Measurements from ENCODE around the gene GLRX5.

GLRX5 gene

DNA sequence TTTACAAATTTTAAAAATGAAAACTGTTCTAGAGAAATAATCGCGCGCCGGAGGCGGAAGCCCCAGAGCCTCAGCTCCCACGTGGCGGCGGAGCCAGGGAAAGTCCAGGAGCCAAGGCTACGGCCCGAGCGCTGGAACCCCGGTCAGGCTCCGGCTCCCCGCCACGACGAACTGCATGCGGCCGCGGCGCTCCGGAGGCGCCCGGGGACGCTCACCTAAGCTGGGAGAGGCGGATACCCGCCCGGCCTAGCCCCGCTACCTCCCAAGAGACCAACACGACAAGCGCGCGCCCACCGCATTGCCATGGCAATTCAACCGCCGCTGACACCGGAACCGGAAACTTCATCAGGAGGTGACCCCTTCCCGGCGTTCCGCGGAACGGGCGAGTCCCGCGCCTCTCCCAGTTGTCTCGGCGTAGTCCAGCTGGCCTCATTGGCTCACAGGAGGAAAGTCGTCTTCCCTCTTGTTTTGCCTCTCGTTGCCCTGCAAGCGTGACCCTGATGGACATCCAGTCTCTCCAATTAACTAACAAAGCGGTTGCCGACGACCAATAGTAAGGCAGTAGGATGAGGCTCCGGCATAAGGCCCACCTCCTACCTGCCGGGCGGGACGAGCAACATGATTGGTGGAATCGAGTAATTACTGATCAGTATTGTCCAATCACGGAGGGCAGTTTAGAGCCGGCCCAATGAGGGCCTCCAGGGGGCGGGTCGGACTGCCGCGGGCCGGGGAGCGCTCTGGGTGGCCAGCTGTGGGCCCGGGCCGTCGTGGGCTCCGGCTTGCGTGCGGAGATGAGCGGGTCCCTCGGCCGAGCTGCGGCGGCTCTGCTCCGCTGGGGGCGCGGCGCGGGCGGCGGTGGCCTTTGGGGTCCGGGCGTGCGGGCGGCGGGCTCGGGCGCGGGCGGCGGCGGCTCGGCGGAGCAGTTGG is at the start of gene GLRX5:
Gene GLRX5, plus strand, starts transcription at position 752 of the 927 bp plus-strand sequence. Its CDS starts 40 bp downstream, at position 792.
- peak; percentile 95 to 100 for DNase-seq

DNA sequence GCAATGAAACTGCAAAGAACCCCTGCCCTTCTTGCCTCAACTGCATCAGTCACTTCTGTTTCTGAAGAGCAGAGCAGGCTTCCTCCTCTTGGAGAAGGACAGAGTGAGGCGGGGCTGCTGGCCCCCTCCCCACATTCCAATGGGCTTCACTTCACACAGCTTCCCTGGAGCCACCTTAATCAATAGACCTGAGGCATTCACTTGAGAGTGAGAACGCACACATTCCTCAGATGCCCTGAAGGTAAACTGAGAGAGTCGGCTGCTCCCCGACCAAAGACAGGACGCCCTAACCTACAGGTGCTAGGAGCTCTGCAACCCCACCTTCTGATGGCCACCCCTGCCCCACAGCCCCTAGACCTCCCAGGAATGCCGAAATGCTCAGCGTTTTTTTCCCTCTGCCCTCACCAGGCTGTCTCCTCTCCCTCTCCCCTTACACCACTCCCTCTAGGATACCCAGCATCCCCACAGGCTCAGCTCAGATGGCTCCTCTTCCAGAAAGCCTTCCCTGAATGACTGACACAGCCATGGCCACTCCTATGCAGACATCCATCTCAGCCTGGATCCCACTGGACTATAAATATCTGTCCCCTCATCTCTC is 49.5 kb upstream of the GLRX5 start:
- no peak for DNase-seq

- DNase-seq = no peak
These were observed 47.8 kb upstream of the GLRX5 start for GRCh38 chr14:95486875-95487668.

GRCh38 chr14:95487669-95488084 is 47.2 kb upstream of the GLRX5 start:
- DNase-seq = no peak

- no peak for DNase-seq
These were observed 46.3 kb upstream of the GLRX5 start for GRCh38 chr14:95488376-95489213.

GRCh38 chr14:95489214-95490137 is 45.4 kb upstream of the GLRX5 start:
- no peak for DNase-seq

DNA sequence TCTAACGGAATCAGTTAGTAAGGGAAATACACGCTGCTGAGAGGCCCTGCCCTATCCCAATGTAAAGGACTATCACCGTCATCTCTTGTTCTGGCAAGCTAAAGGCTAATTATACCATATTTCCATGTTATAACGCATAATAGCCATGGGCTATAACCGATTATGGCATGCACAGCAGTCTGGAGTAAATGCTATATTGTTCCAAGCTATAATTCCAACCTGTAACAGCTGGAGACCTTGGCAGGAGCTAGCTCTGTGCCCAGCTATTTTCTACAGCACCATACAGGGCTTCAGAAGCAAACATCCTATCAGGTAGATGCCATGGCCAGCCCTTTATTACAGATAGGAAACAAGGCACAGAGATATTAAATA is 44.7 kb upstream of the GLRX5 start:
- no peak for DNase-seq

DNA sequence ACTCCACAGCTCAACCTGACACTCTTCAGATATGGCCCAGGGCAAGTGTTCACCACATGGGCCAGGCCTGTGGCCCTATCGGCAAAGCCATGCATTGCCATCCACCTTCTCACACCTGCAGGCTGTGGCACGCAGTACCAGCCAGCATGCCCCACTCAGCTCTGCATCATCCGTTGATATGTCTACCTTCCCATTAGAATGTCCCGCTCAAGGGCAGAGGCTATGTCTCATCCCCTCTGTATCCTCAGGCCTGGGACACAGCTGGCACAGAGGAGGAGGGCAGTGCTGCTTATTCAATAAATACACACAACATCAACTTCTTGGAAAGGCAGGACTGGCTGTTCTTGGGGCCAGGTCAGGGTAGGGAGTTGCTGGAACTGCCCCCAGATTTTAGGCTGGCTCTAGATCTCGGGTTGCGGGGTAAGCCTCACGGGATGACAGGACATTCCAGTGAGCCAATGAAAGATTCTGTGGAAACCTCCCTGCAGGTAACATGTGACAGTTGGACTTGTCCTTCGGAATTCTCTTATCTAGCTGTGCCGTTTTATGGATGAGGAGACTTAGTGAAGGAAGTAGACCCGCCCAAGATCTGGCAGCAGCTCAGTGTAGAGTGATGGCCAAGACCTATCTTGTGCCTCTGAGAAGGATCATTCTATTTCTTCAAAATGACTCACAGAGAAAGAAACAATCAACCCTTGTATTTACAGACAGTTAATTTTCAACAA is 44.0 kb upstream of the GLRX5 start:
- no peak for DNase-seq

GRCh38 chr14:95491936-95492608 is 42.8 kb upstream of the GLRX5 start:
- DNase-seq = no peak

DNA sequence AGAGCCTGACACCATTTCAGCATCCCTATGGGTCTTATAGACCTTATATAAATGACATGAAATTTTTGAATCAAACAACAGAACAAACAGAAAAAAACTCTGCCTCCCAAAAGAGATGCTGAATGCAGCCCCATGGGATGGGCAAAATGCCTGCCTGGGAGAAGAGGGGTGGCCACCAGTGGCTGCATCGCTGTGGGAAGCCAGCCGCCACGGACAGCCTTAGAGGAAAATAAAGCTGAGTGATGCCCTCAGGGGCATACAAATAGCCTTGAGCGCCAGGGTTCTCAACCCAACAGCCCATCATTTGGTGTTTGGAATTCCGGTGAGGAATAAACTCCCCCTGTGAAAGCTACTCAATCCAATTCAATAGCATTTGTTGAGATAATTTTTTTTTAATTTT is 41.3 kb upstream of the GLRX5 start:
- DNase-seq = no peak

GRCh38 chr14:95493976-95494375 is 40.9 kb upstream of the GLRX5 start:
- no peak for DNase-seq

DNA sequence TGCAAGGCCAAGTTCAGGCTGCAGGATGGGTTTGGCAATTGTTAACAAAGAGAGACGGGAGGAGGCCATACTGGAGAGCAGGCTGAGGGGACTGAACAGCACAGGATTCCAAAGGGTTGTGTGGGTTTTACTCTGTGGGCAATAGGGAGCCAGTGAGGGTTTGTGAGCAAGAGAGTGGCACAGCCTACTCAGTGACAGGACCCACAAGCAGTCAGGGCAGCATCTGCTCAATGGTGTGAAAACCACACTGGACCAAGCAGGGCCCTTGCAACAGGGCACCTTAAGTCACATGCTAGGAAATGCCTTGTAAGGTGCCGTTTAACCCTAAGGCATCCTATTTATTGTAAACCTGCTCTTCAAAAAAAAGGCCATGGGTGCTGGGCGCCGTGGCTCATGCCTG is 40.4 kb upstream of the GLRX5 start:
- DNase-seq = no peak

- no peak for DNase-seq
These were observed 39.8 kb upstream of the GLRX5 start for GRCh38 chr14:95495076-95495475.

- peak in 1 of 2 donors; percentile 87 for DNase-seq
These were observed 39.3 kb upstream of the GLRX5 start for GRCh38 chr14:95495538-95496025.

GRCh38 chr14:95496111-95496681 is 38.7 kb upstream of the GLRX5 start:
- DNase-seq = peak in 1 of 2 donors; percentile 14

- no peak for DNase-seq
These were observed 38.1 kb upstream of the GLRX5 start for GRCh38 chr14:95496690-95497259.

DNA sequence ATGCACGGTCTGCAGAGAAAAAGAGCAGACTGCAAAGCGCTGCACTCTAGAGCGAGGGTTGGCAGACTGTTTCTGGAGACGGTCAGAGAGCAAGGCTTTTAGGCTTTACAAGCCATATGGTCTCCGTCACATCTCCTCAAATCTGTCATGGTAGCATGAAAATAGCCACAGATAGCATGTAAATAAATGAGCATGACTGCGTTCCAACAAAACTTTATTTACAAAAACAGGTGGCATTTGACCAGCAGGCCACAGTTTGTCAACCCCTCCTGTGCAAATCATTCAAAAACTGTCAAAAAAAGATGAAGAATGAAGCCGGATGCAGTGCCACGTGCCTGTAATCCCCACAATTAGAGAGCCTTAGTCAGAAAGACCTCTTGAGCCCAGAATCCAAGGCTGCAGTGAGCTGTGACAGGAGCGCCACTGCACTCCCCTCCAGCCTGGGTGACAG is 37.3 kb upstream of the GLRX5 start:
- no peak for DNase-seq

DNA sequence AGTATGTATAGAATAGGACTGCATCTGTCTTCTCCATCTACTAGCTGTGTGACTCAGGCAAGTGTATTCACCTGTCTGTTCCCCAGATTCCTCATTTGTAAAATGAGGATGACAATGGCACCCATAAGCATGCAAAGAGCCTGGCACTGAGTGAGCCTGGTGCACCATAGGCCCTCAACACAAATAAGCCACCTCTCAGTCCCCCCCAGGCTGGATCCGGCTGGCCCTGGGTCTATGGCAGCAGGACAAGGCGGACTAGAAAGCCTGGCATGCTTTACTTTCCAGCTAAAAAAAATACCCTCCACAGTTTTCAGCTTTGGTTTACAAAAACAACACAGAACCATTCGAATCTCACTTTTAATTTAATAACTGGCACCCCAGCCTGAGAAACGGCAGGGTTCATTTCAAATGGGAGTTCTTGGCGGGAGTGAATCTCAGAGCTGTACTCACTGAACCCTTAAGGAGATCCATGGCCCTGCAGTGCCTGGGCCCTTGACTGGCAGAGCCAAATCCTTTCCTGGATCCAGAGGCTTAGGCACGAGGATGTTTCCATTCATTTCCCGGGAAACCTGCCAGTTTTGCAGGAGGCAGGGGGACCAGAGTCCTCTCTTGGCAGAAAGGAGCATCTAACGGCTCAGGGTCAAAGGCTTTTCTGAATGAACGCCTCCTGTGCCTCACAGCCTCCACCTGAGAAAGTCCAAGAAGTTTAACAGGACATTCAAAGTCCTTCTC is 36.1 kb upstream of the GLRX5 start:
- no peak for DNase-seq

Measured in bone marrow (tissue), 2 donors.